ENCODE measurements around the gene GOLGB1. TPM values are rescaled to one million over a fixed set of nuclear protein-coding genes. Genes with fewer than 3 reads are reported as not detected.

GOLGB1 gene
- total RNA-seq (10 to 100 TPM; 72.3 to 72.5 TPM), polyA plus RNA-seq (ENCODE audit: insufficient read depth, low read depth, low replicate concordance) (11.5 TPM)
- long read RNA-seq, donor 1, partial matches to known transcripts: 8 of 8 reads
- long read RNA-seq, donor 1, other reads (novel, unspliced or antisense): 0 of 8 reads
- long read RNA-seq, donor 2, partial matches to known transcripts: 14 of 14 reads
- long read RNA-seq, donor 2, other reads (novel, unspliced or antisense): 0 of 14 reads

GRCh38 chr3:121749276-121750086 lies at the start of gene GOLGB1:
GOLGB1 (minus strand) TSS chr3:121749741; CDS start chr3:121730971, 18,770 bp downstream.
- no peaks in the 10 kb centered on the region for H3K9me3 ChIP-seq
- H3K36me3 ChIP-seq (ENCODE audit: low read depth, missing control alignments): no peaks in the 10 kb centered on the region
- peak within 1 kb of the TSS; percentile 94 to 97 for H3K27ac ChIP-seq
- H3K27me3 ChIP-seq: no peaks in the 10 kb centered on the region
- WGBS, 2 donors: 0% methylated on average over 36 to 41 of the region's 51 CpGs
- no peak for TF ChIP-seq CTCF (IDR thresholded peaks at IDR 0.05)
- TF ChIP-seq POLR2A (IDR thresholded peaks at IDR 0.05): peak; percentile 92
- H3K4me1 ChIP-seq: peaks cover 20% of the 10 kb centered on the region
- peak; percentile 99 for DNase-seq
- peak within 1 kb of the TSS; percentile 95 to 100 for H3K4me3 ChIP-seq
- intact Hi-C loops (cut with DNase I; ENCODE audit: low total_unique reads): no loop called here

GRCh38 chr3:121796970-121797369 lies 47.4 kb upstream of the GOLGB1 start:
- Histone ChIP-seq H3K9me3 (no peaks in the 10 kb centered on the region), H3K27ac (no peak overlapping the region), H3K4me1 (no peaks in the 10 kb centered on the region), H3K36me3 (ENCODE audit: low read depth, missing control alignments) (no peaks in the 10 kb centered on the region), H3K4me3 (no peak overlapping the region), H3K27me3 (no peaks in the 10 kb centered on the region)
- TF ChIP-seq POLR2A (IDR thresholded peaks at IDR 0.05) (no peak), CTCF (IDR thresholded peaks at IDR 0.05) (no peak)
- WGBS, 2 donors: 50 to 55% methylated on average over 1 of the region's 1 CpG
- DNase-seq: no peak
- intact Hi-C loops (cut with DNase I; ENCODE audit: low total_unique reads): no loop called here

GRCh38 chr3:121794264-121794983 lies 44.9 kb upstream of the GOLGB1 start:
- Histone ChIP-seq H3K27ac (no peak overlapping the region), H3K9me3 (no peaks in the 10 kb centered on the region), H3K4me1 (no peaks in the 10 kb centered on the region), H3K36me3 (ENCODE audit: low read depth, missing control alignments) (no peaks in the 10 kb centered on the region), H3K4me3 (no peak overlapping the region), H3K27me3 (no peaks in the 10 kb centered on the region)
- intact Hi-C loops (cut with DNase I; ENCODE audit: low total_unique reads): no loop called here
- WGBS, 2 donors: 84 to 89% methylated on average over 2 of the region's 2 CpGs
- DNase-seq: no peak
- TF ChIP-seq POLR2A (IDR thresholded peaks at IDR 0.05) (no peak), CTCF (IDR thresholded peaks at IDR 0.05) (no peak)

GRCh38 chr3:121793078-121793477 lies 43.5 kb upstream of the GOLGB1 start:
- no peak overlapping the region for H3K4me3 ChIP-seq
- H3K27ac ChIP-seq: no peak overlapping the region
- no peaks in the 10 kb centered on the region for H3K9me3 ChIP-seq
- intact Hi-C loops (cut with DNase I; ENCODE audit: low total_unique reads): no loop called here
- H3K4me1 ChIP-seq: no peaks in the 10 kb centered on the region
- H3K36me3 ChIP-seq (ENCODE audit: low read depth, missing control alignments): no peaks in the 10 kb centered on the region
- no peaks in the 10 kb centered on the region for H3K27me3 ChIP-seq
- 96 to 97% methylated on average over 3 of the region's 3 CpGs for WGBS, 2 donors
- no peak for DNase-seq
- no peak for TF ChIP-seq CTCF (IDR thresholded peaks at IDR 0.05)
- no peak for TF ChIP-seq POLR2A (IDR thresholded peaks at IDR 0.05)

Data from testis (tissue), 5 donors.